OCI-LY7 (cell line): ENCODE measurements around the gene SLC26A6.

Source experiments
- CTCF ChIP-seq: fragments of 200-600 bp; sonication (generic); conservative IDR thresholded peaks from 2 replicates; pipeline ENCODE4 v1.5.1; 2014; ENCODE audit warnings: mild to moderate bottlenecking, antibody characterized with exemption, low read length, moderate library complexity, mixed read lengths
- EZH2phosphoT487 ChIP-seq: fragments of 200-600 bp; sonication (generic); IDR thresholded peaks from 2 replicates; pipeline ENCODE4 v1.6.1; 2018; ENCODE audit warnings: low read depth, borderline replicate concordance, mild to moderate bottlenecking, mixed run types, antibody characterized with exemption, low read length, moderate library complexity, mixed read lengths

- TF ChIP-seq CTCF: peak; percentile 51
- no peak for TF ChIP-seq EZH2phosphoT487
Observed at GRCh38 chr3:48637305-48637704, 2.0 kb upstream of the SLC26A6 start.
